Renal pelvis (tissue), 4 donors: ENCODE measurements around the gene PRPF6. TPM values are rescaled to one million over a fixed set of nuclear protein-coding genes. Genes with fewer than 3 reads are reported as not detected.
A peak's percentile ranks its signal among the peaks of the same experiment; 100 is the strongest.

Experiments
- DNase-seq: peaks from one replicate; pipeline ENCODE4 v3.0.0-alpha.2; 2013
- polyA plus RNA-seq, 3 donors: library from polyadenylated mRNA; unstranded; fragments of 120-200 nt; gene quantifications; one replicate each; pipeline ENCODE4 v1.2.1, GENCODE V29; 2013; ENCODE audit not compliant: insufficient read length in 3 of 3

Gene PRPF6
- polyA plus RNA-seq, 3 donors = 87.4 to 97.2 (median 92.1) TPM

- no peak for DNase-seq
Measured at GRCh38 chr20:63942969-63943807, 37.7 kb upstream of the PRPF6 start.

GRCh38 chr20:63943808-63944077 lies 37.2 kb upstream of the PRPF6 start:
- DNase-seq = no peak

- DNase-seq = no peak
Measured at GRCh38 chr20:63944078-63944941, 36.6 kb upstream of the PRPF6 start.

GRCh38 chr20:63945031-63945658 lies 35.8 kb upstream of the PRPF6 start:
- DNase-seq = no peak

- no peak for DNase-seq
Measured at GRCh38 chr20:63945921-63946920, 34.7 kb upstream of the PRPF6 start.

- no peak for DNase-seq
Measured at GRCh38 chr20:63946986-63947637, 33.8 kb upstream of the PRPF6 start.

GRCh38 chr20:63947638-63948456 lies 33.1 kb upstream of the PRPF6 start:
- no peak for DNase-seq

- DNase-seq = no peak
Measured at GRCh38 chr20:63950701-63951397, 30.1 kb upstream of the PRPF6 start.

GRCh38 chr20:63951398-63952209 lies 29.3 kb upstream of the PRPF6 start:
- DNase-seq = no peak

GRCh38 chr20:63952210-63952535 lies 28.8 kb upstream of the PRPF6 start:
- no peak for DNase-seq

- no peak for DNase-seq
Measured at GRCh38 chr20:63952769-63953168, 28.2 kb upstream of the PRPF6 start.

GRCh38 chr20:63953764-63954429 lies 27.0 kb upstream of the PRPF6 start:
- DNase-seq = no peak

- no peak for DNase-seq
Measured at GRCh38 chr20:63955281-63955826, 25.6 kb upstream of the PRPF6 start.

- peak; percentile 91 for DNase-seq
Measured at GRCh38 chr20:63955827-63956663, 24.9 kb upstream of the PRPF6 start, which contains the start of gene UCKL1. UCKL1 (minus strand) TSS chr20:63956416; CDS start chr20:63956372, 44 bp downstream.

GRCh38 chr20:63956664-63957003 lies 24.3 kb upstream of the PRPF6 start:
- DNase-seq = no peak

GRCh38 chr20:63957004-63957689 lies 23.8 kb upstream of the PRPF6 start:
- DNase-seq = no peak
